Astrocyte (in vitro differentiated cells and primary cell): ENCODE measurements around the gene TMEM40. TPM values are rescaled to one million over a fixed set of nuclear protein-coding genes. Genes with fewer than 3 reads are reported as not detected.
A peak's percentile ranks its signal among the peaks of the same experiment; 100 is the strongest.

Source experiments
- DNase-seq: peaks from one replicate; pipeline ENCODE4 v3.0.0-alpha.2; 2010; ENCODE audit warnings: low read depth
- FAIRE-seq: peaks from 2 replicates; lab custom pipeline; 2011; peaks lifted over from hg19 to GRCh38; lab: Jason Lieb, UNC
- H2AFZ ChIP-seq: 2 replicates; pipeline ENCODE4 v1.6.0; 2012; ENCODE audit warnings: low read depth, low read length, inconsistent platforms
- H3K27ac ChIP-seq: 2 replicates; pipeline ENCODE4 v1.5.1; 2011; ENCODE audit warnings: low read depth, low read length, inconsistent platforms
- H3K27me3 ChIP-seq: 2 replicates; pipeline ENCODE4 v1.6.0; 2011; ENCODE audit warnings: low read length, inconsistent platforms; ENCODE audit not compliant: insufficient read depth
- H3K36me3 ChIP-seq: 2 replicates; pipeline ENCODE4 v1.5.1; 2011; ENCODE audit warnings: low read length, inconsistent platforms; ENCODE audit not compliant: insufficient read depth
- H3K4me1 ChIP-seq: 2 replicates; pipeline ENCODE4 v1.5.1; 2011; ENCODE audit warnings: low read length, inconsistent platforms; ENCODE audit not compliant: insufficient read depth
- H3K4me2 ChIP-seq: 2 replicates; pipeline ENCODE4 v1.6.0; 2012; ENCODE audit warnings: low read length, inconsistent platforms
- H3K4me3 ChIP-seq: 2 replicates; pipeline ENCODE4 v1.5.1; 2011; ENCODE audit warnings: low read depth, mild to moderate bottlenecking, low read length, inconsistent platforms; ENCODE audit not compliant: insufficient read depth
- H3K79me2 ChIP-seq: 2 replicates; pipeline ENCODE4 v1.6.0; 2012; ENCODE audit warnings: mild to moderate bottlenecking, low read length, inconsistent platforms; ENCODE audit not compliant: insufficient read depth
- H3K9ac ChIP-seq: 2 replicates; pipeline ENCODE4 v1.6.0; 2012; ENCODE audit warnings: mild to moderate bottlenecking, low read length, inconsistent platforms
- H3K9me3 ChIP-seq: 2 replicates; pipeline ENCODE4 v1.5.1; 2012; ENCODE audit warnings: low read depth, mild to moderate bottlenecking, low read length, inconsistent platforms; ENCODE audit not compliant: insufficient read depth
- H4K20me1 ChIP-seq: 2 replicates; pipeline ENCODE4 v1.6.0; 2012; ENCODE audit warnings: low read length, inconsistent platforms; ENCODE audit not compliant: insufficient read depth
- H3K27ac Mint-ChIP-seq: one replicate; pipeline ENCODE4 v1.8.0; 2021; ENCODE audit warnings: mild to moderate bottlenecking, mixed read lengths; ENCODE audit not compliant: unreplicated experiment
- H3K27me3 Mint-ChIP-seq: one replicate; pipeline ENCODE4 v1.8.0; 2021; ENCODE audit warnings: low read depth, mixed read lengths; ENCODE audit not compliant: unreplicated experiment
- H3K36me3 Mint-ChIP-seq: one replicate; pipeline ENCODE4 v1.8.0; 2021; ENCODE audit warnings: low read depth, mixed read lengths; ENCODE audit not compliant: unreplicated experiment
- H3K4me1 Mint-ChIP-seq: one replicate; pipeline ENCODE4 v1.8.0; 2021; ENCODE audit warnings: low read depth, mixed read lengths; ENCODE audit not compliant: unreplicated experiment
- H3K4me3 Mint-ChIP-seq: one replicate; pipeline ENCODE4 v1.8.0; 2021; ENCODE audit warnings: mild to moderate bottlenecking, moderate library complexity, mixed read lengths; ENCODE audit not compliant: unreplicated experiment
- H3K9me3 Mint-ChIP-seq: one replicate; pipeline ENCODE4 v1.8.0; 2021; ENCODE audit warnings: mild to moderate bottlenecking, mixed read lengths; ENCODE audit not compliant: unreplicated experiment
- EZH2 ChIP-seq: IDR thresholded peaks from 2 replicates; pipeline ENCODE4 v1.6.1; 2012; ENCODE audit warnings: mild to moderate bottlenecking, low read length, inconsistent platforms; ENCODE audit not compliant: insufficient read depth
- total RNA-seq: library from RNA; stranded (reverse); gene quantifications from 2 replicates; pipeline ENCODE4 v1.2.1, GENCODE V29; 2021
- TF ChIP-seq, protein P1 (sequence below): IDR thresholded peaks from 2 replicates; pipeline ENCODE4 v1.5.1; 2011; ENCODE audit warnings: low read depth, mild to moderate bottlenecking, inconsistent platforms, low read length, moderate library complexity; ENCODE audit not compliant: insufficient read depth

TMEM40 gene
- total RNA-seq, 1 donor from 2014 or later, result 2.0 TPM

- Histone ChIP-seq H3K9ac (no peak overlapping the region), H3K4me1 (peaks cover 12% of the 10 kb centered on the region), H3K9me3 (no peaks in the 10 kb centered on the region), H3K4me2 (no peak overlapping the region), H3K36me3 (no peaks in the 10 kb centered on the region), H3K79me2 (no peaks in the 10 kb centered on the region), H3K27me3 (no peaks in the 10 kb centered on the region), H2AFZ (no peak overlapping the region), H3K27ac (no peak overlapping the region), H4K20me1 (no peaks in the 10 kb centered on the region), H3K4me3 (no peak overlapping the region)
- Mint-ChIP-seq H3K36me3 (no peaks in the 10 kb centered on the region), H3K9me3 (no peaks in the 10 kb centered on the region), H3K27ac (peak overlapping the region; percentile 82), H3K4me1 (peaks cover 16% of the 10 kb centered on the region), H3K4me3 (no peak overlapping the region), H3K27me3 (peaks cover 6% of the 10 kb centered on the region)
- FAIRE-seq, result no peak
- TF ChIP-seq, protein P1, sequence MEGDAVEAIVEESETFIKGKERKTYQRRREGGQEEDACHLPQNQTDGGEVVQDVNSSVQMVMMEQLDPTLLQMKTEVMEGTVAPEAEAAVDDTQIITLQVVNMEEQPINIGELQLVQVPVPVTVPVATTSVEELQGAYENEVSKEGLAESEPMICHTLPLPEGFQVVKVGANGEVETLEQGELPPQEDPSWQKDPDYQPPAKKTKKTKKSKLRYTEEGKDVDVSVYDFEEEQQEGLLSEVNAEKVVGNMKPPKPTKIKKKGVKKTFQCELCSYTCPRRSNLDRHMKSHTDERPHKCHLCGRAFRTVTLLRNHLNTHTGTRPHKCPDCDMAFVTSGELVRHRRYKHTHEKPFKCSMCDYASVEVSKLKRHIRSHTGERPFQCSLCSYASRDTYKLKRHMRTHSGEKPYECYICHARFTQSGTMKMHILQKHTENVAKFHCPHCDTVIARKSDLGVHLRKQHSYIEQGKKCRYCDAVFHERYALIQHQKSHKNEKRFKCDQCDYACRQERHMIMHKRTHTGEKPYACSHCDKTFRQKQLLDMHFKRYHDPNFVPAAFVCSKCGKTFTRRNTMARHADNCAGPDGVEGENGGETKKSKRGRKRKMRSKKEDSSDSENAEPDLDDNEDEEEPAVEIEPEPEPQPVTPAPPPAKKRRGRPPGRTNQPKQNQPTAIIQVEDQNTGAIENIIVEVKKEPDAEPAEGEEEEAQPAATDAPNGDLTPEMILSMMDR, result no peak
- no peak for TF ChIP-seq EZH2
- no peak for DNase-seq
Measured at GRCh38 chr3:12752102-12752501, 7.0 kb downstream of the TMEM40 start.

- FAIRE-seq, result no peak
- H3K27ac ChIP-seq, result no peak overlapping the region
Measured at GRCh38 chr3:12751571-12751970, 7.5 kb downstream of the TMEM40 start.

DNA sequence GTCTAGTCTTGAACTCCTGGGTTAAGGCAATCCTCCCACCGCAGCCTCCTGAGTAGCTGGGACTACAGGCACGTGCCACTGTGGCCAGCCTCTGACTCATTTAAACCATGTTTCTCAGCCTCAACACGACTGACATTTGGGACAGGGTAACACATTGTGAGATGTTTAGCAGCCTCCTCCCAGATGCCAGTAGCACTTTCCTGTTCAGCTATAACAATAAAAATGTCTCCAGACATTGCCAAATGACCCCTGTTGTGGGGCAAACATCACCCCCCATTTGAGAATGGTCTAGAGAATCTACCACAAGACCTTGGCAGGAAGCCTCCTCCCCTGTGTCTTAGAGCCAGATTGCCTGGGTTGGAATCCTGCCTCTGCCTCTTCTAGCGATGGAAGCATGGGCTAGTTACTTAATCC lies 8.4 kb downstream of the TMEM40 start:
- no peak overlapping the region for H3K4me3 ChIP-seq
- H2AFZ ChIP-seq, result no peak overlapping the region
- H3K9ac ChIP-seq, result no peak overlapping the region
- peak overlapping the region; percentile 65 for H3K27ac ChIP-seq
- no peaks in the 10 kb centered on the region for H4K20me1 ChIP-seq
- H3K4me1 ChIP-seq, result peaks cover 12% of the 10 kb centered on the region
- peak overlapping the region; percentile 66 for H3K27ac Mint-ChIP-seq
- TF ChIP-seq EZH2, result no peak
- TF ChIP-seq, protein P1, result no peak
- no peaks in the 10 kb centered on the region for H3K9me3 Mint-ChIP-seq
- no peaks in the 10 kb centered on the region for H3K36me3 Mint-ChIP-seq
- DNase-seq (peak; percentile 84), FAIRE-seq (peak; percentile 41)
- H3K27me3 Mint-ChIP-seq, result peaks cover 3% of the 10 kb centered on the region
- H3K4me3 Mint-ChIP-seq, result no peak overlapping the region
- no peaks in the 10 kb centered on the region for H3K79me2 ChIP-seq
- H3K4me2 ChIP-seq, result no peak overlapping the region
- peaks cover 16% of the 10 kb centered on the region for H3K4me1 Mint-ChIP-seq
- H3K9me3 ChIP-seq, result no peaks in the 10 kb centered on the region
- H3K27me3 ChIP-seq, result no peaks in the 10 kb centered on the region
- no peaks in the 10 kb centered on the region for H3K36me3 ChIP-seq

More at GRCh38 chr3:12751571-12751970, 7.5 kb downstream of the TMEM40 start:
- no peak overlapping the region for H3K4me3 Mint-ChIP-seq
- no peak overlapping the region for H3K9ac ChIP-seq
- H3K4me1 Mint-ChIP-seq, result peaks cover 16% of the 10 kb centered on the region
- H3K79me2 ChIP-seq, result no peaks in the 10 kb centered on the region
- peaks cover 5% of the 10 kb centered on the region for H3K27me3 Mint-ChIP-seq
- H3K9me3 ChIP-seq, result no peaks in the 10 kb centered on the region
- H3K27me3 ChIP-seq, result no peaks in the 10 kb centered on the region
- no peaks in the 10 kb centered on the region for H3K36me3 Mint-ChIP-seq
- no peaks in the 10 kb centered on the region for H3K36me3 ChIP-seq
- no peak overlapping the region for H3K4me3 ChIP-seq
- no peak overlapping the region for H2AFZ ChIP-seq
- H4K20me1 ChIP-seq, result no peaks in the 10 kb centered on the region
- peak; percentile 39 for DNase-seq
- H3K9me3 Mint-ChIP-seq, result no peaks in the 10 kb centered on the region
- TF ChIP-seq, protein P1, result no peak
- peak overlapping the region; percentile 82 for H3K27ac Mint-ChIP-seq
- H3K4me2 ChIP-seq, result no peak overlapping the region
- H3K4me1 ChIP-seq, result peaks cover 12% of the 10 kb centered on the region
